SIG-M5 treated with dmso at 0.1 percent for 504 hours (cell line): ENCODE measurements around the gene NLRP8.
"Not testable (repeated sequence)": the region's sequence is repeated elsewhere in the genome, so short reads cannot be mapped to it uniquely, and the experiment has no call there.

ENCODE experiments used
- DNase-seq: peaks from one replicate; lab custom pipeline; 2025; ENCODE audit not compliant: unreplicated experiment; lab: John Stamatoyannopoulos, UW

Gene NLRP8

GRCh38 chr19:55947532-55947931 lies at the start of gene NLRP8:
NLRP8 (plus strand) TSS chr19:55947832.
- DNase-seq, result no peak

- DNase-seq, result no peak
Observed at GRCh38 chr19:55898911-55899310, 48.7 kb upstream of the NLRP8 start.

GRCh38 chr19:55901369-55902079 lies 46.1 kb upstream of the NLRP8 start:
- no peak for DNase-seq

GRCh38 chr19:55902080-55902751 lies 45.4 kb upstream of the NLRP8 start:
- DNase-seq, result no peak

GRCh38 chr19:55907286-55907685 lies 40.3 kb upstream of the NLRP8 start:
- no peak for DNase-seq

- no peak for DNase-seq
Observed at GRCh38 chr19:55907746-55908145, 39.9 kb upstream of the NLRP8 start.

GRCh38 chr19:55909801-55910200 lies 37.8 kb upstream of the NLRP8 start:
- no peak for DNase-seq

- no peak for DNase-seq
Observed at GRCh38 chr19:55912916-55913315, 34.7 kb upstream of the NLRP8 start.

GRCh38 chr19:55913643-55914268 lies 33.9 kb upstream of the NLRP8 start:
- no peak for DNase-seq

- DNase-seq, result no peak
Observed at GRCh38 chr19:55923556-55923955, 24.1 kb upstream of the NLRP8 start.

- DNase-seq, result no peak
Observed at GRCh38 chr19:55927991-55928390, 19.6 kb upstream of the NLRP8 start.

- not testable (repeated sequence) for DNase-seq
Observed at GRCh38 chr19:55929258-55929657, 18.4 kb upstream of the NLRP8 start.

GRCh38 chr19:55930996-55931515 lies 16.6 kb upstream of the NLRP8 start:
- DNase-seq, result no peak

GRCh38 chr19:55931936-55932386 lies 15.7 kb upstream of the NLRP8 start, which contains the start of gene NLRP13:
NLRP13 (minus strand) TSS chr19:55932336; CDS start chr19:55932311, 25 bp downstream.
- no peak for DNase-seq

- DNase-seq, result no peak
Observed at GRCh38 chr19:55935206-55935605, 12.4 kb upstream of the NLRP8 start.

GRCh38 chr19:55939206-55939605 lies 8.4 kb upstream of the NLRP8 start:
- DNase-seq, result no peak

- no peak for DNase-seq
Observed at GRCh38 chr19:55940306-55940705, 7.3 kb upstream of the NLRP8 start.

- DNase-seq, result not testable (repeated sequence)
Observed at GRCh38 chr19:55950566-55950965, 2.9 kb downstream of the NLRP8 start.

- no peak for DNase-seq
Observed at GRCh38 chr19:55956431-55956830, 8.8 kb downstream of the NLRP8 start.

- DNase-seq, result peak; percentile 40
Observed at GRCh38 chr19:55958356-55958755, 10.7 kb downstream of the NLRP8 start.

GRCh38 chr19:55959996-55960675 lies 12.5 kb downstream of the NLRP8 start:
- DNase-seq, result no peak
